Ascending aorta (tissue), 2 donors: ENCODE data around the gene CAPRIN2. TPM values are rescaled to one million over a fixed set of nuclear protein-coding genes. Genes with fewer than 3 reads are reported as not detected.
A peak's percentile ranks its signal among the peaks of the same experiment; 100 is the strongest.

ENCODE experiments used
- DNase-seq, 2 donors: peaks; one replicate each; pipeline ENCODE4 v3.0.0-alpha.2; 2019; ENCODE audit warnings: low spot score in 2 of 2
- H3K27ac ChIP-seq, 2 donors: fragments of 200-600 bp; sonication (generic); one replicate each; pipeline ENCODE4 v1.5.1; 2016 to 2017; ENCODE audit warnings: mild to moderate bottlenecking in 1 of 2
- H3K27me3 ChIP-seq: fragments of 200-600 bp; sonication (generic); one replicate; pipeline ENCODE4 v1.5.1; 2017
- H3K36me3 ChIP-seq, 2 donors: fragments of 200-600 bp; sonication (generic); one replicate each; pipeline ENCODE4 v1.5.1; 2016
- H3K4me1 ChIP-seq, 2 donors: fragments of 200-600 bp; sonication (generic); one replicate each; pipeline ENCODE4 v1.5.1; 2016 to 2017; ENCODE audit warnings: mild to moderate bottlenecking in 1 of 2
- H3K4me3 ChIP-seq, 2 donors: fragments of 200-600 bp; sonication (generic); one replicate each; pipeline ENCODE4 v1.5.1; 2016 to 2017; ENCODE audit warnings: mild to moderate bottlenecking in 1 of 2
- H3K9me3 ChIP-seq, 2 donors: fragments of 200-600 bp; sonication (generic); one replicate each; pipeline ENCODE4 v1.5.1; 2016
- intact Hi-C: fragments of 100-400 bp; cut with DNase I; formaldehyde crosslinking; loops from one replicate; pipeline ENCODE4 v1.15.1; 2023
- total RNA-seq: library from RNA; depleted of rRNA; stranded (reverse); fragments of >200 nt; gene quantifications from one replicate; pipeline ENCODE4 v1.1.0, GENCODE V29; 2016
- TF ChIP-seq, protein P1 (sequence below), 3 experiments: fragments of 200-600 bp in 2 of 3; fragments of 450-650 bp in 1 of 3; sonication (generic) in 2 of 3; IDR thresholded peaks; one replicate each; pipeline ENCODE4 v1.5.1; 2016 to 2019; ENCODE audit warnings: antibody characterized with exemption in 3 of 3, mild to moderate bottlenecking in 1 of 3, moderate library complexity in 1 of 3

CAPRIN2 gene
- total RNA-seq, 1 donor from 2014 or later = 20.6 TPM

DNA sequence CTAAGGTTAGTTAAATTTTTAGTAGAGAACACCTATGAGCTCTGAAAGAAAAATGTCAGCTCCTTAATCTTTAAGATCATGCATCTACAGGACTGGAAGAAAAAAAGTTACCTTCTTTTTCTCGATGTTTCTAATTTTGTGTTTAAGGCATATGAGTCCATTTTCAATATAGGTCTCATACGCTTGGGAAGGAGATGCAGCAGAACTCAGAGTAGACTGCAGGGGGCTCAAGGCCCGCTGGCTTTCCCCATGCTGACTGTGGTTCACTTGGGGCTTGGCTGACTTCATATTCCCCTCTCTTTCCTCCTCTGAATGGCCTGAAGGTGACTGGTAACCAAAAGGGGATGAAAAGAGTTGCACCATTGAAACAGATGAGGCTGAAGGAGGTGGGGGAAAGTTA, 1.5 kb downstream of the CAPRIN2 start:
- intact Hi-C loops = loop anchor here (5.0 to 10.0 kb wide), 3 partner anchors 322 to 971 kb away; partner anchors contain the start of genes DDX11, SINHCAF and TMTC1
- H3K27ac ChIP-seq = no peak overlapping the region
- no peaks in the 10 kb centered on the region for H3K27me3 ChIP-seq
- H3K4me1 ChIP-seq = peaks cover 0 to 6% of the 10 kb centered on the region in 2 donors
- DNase-seq = no peak
- H3K9me3 ChIP-seq = no peaks in the 10 kb centered on the region
- peak overlapping the region; percentile 87 to 100 for H3K4me3 ChIP-seq
- no peaks in the 10 kb centered on the region for H3K36me3 ChIP-seq
- TF ChIP-seq, protein P1, sequence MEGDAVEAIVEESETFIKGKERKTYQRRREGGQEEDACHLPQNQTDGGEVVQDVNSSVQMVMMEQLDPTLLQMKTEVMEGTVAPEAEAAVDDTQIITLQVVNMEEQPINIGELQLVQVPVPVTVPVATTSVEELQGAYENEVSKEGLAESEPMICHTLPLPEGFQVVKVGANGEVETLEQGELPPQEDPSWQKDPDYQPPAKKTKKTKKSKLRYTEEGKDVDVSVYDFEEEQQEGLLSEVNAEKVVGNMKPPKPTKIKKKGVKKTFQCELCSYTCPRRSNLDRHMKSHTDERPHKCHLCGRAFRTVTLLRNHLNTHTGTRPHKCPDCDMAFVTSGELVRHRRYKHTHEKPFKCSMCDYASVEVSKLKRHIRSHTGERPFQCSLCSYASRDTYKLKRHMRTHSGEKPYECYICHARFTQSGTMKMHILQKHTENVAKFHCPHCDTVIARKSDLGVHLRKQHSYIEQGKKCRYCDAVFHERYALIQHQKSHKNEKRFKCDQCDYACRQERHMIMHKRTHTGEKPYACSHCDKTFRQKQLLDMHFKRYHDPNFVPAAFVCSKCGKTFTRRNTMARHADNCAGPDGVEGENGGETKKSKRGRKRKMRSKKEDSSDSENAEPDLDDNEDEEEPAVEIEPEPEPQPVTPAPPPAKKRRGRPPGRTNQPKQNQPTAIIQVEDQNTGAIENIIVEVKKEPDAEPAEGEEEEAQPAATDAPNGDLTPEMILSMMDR (IDR thresholded peaks at IDR 0.05) = peak in 1 of 3 experiments; percentile 20

DNA sequence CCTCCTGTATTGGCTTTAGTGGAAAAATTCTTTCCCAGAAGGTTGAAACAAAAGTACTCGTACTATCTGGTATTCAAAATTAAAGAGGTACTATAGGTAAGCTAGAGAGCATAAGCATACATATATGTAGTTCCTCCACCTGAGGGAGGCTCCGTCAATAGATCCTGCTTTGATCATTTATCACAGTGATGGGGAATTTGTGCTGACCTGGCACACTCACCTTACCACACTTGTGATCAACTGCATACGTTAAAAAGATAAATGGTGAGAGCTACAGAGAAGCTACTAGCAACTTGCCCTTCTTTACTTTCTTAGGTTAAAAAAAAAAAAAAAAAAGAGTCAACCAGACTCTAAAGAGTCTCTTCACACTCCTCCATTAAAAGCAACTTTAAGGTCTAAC, 2.5 kb downstream of the CAPRIN2 start:
- Histone ChIP-seq H3K4me3 (no peak overlapping the region), H3K36me3 (peaks cover 1 to 4% of the 10 kb centered on the region in 2 donors), H3K4me1 (peaks cover 0 to 6% of the 10 kb centered on the region in 2 donors), H3K27me3 (no peaks in the 10 kb centered on the region), H3K9me3 (no peaks in the 10 kb centered on the region), H3K27ac (no peak overlapping the region)
- intact Hi-C loops = loop anchor here (5.0 to 10.0 kb wide), 3 partner anchors 323 to 970 kb away; partner anchors contain the start of genes DDX11, SINHCAF and TMTC1
- TF ChIP-seq, protein P1 (IDR thresholded peaks at IDR 0.05) = no peak
- DNase-seq = no peak

DNA sequence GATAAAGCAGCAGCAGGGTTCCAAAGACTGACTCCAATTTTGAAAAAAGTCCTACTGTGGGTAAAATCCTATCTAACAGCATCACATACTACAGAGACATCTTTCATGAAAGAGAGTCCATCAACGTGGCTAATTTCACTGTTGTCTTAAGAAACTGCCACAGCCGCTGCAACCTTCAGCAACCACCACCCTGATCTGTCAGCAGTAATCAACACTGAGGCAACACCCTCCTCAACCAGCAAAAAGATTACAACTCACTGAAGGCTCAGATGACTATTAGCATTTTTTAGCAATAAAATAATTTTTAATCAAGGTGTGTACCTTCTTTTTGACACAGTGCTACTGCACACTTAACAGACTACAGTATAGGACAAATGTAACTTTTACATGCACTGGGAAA, 6.6 kb downstream of the CAPRIN2 start:
- no peaks in the 10 kb centered on the region for H3K27me3 ChIP-seq
- intact Hi-C loops = no loop called here

DNA sequence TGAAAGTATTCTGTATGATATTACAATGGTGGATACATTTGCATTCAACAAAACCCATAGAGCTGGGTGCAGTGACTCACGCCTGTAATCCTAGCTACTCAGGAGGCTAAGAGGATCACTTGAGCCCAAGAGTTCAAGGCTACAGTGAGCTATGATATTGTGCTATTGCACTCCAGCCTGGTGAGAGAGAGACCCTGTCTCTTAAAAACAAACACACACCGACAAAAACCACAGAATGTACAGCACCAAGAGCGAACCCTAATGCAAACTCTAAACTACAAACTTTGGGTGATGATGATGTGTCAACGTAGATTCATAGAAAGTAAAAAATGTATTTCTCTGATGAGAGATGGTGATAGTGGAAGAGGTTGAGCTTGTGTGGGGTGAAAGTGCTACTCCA, 8.6 kb downstream of the CAPRIN2 start:
- Histone ChIP-seq H3K4me3 (no peak overlapping the region), H3K36me3 (peaks cover 11 to 13% of the 10 kb centered on the region in 2 donors), H3K4me1 (no peaks in the 10 kb centered on the region), H3K27ac (no peak overlapping the region), H3K27me3 (no peaks in the 10 kb centered on the region), H3K9me3 (no peaks in the 10 kb centered on the region)
- TF ChIP-seq, protein P1 (IDR thresholded peaks at IDR 0.05) = no peak
- DNase-seq = no peak
- intact Hi-C loops = no loop called here

More for the DNA sequence above, 6.6 kb downstream of the CAPRIN2 start:
- Histone ChIP-seq H3K9me3 (no peaks in the 10 kb centered on the region), H3K4me1 (peaks cover 0 to under 1% of the 10 kb centered on the region in 2 donors), H3K27ac (no peak overlapping the region), H3K4me3 (no peak overlapping the region), H3K36me3 (peaks cover 11 to 13% of the 10 kb centered on the region in 2 donors)
- TF ChIP-seq, protein P1 (IDR thresholded peaks at IDR 0.05) = no peak
- no peak for DNase-seq

DNA sequence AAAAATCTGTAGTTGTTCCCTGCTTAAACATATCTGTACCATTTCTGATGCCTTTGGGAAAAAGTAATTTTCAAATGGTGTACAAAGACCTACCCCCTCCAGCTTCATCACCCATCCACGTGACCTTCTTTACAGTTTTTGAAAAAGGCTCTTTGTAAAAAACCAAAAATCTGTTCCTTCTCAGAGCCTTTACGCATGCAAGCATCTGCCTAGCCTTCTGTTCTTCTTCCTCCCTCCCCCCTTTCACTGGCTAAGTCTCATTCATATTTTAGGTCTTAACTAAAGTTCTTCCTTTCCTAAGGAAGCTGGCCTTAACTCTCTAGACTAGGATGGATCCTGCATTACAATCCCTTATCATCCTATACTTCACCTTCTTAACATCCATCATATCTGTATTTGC, 10.4 kb downstream of the CAPRIN2 start:
- no peaks in the 10 kb centered on the region for H3K9me3 ChIP-seq
- TF ChIP-seq, protein P1 (IDR thresholded peaks at IDR 0.05) = no peak
- DNase-seq = no peak
- no peak overlapping the region for H3K27ac ChIP-seq
- H3K36me3 ChIP-seq = peaks cover 11 to 25% of the 10 kb centered on the region in 2 donors
- H3K4me1 ChIP-seq = no peaks in the 10 kb centered on the region
- H3K4me3 ChIP-seq = no peak overlapping the region
- intact Hi-C loops = no loop called here
- H3K27me3 ChIP-seq = no peaks in the 10 kb centered on the region

DNA sequence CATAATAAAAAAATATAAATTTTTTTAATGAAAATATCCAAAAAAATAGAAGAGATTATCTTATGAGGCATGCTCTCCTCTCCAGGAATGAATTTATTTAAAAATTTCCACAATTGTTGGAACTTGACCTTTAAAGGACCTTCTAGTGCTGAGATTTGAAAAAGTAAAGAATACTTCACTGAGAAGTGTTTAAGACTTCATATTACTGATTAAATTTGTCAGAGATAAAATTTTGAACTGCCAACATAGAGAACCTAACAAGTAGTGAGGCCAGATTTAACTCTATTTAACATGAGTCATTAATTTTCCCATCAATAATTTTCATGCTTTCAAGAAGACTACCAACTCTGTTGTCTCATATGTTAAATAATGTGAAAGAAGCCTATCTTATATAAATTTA, 14.5 kb downstream of the CAPRIN2 start:
- TF ChIP-seq, protein P1 (IDR thresholded peaks at IDR 0.05) = no peak
- no peaks in the 10 kb centered on the region for H3K9me3 ChIP-seq
- H3K4me1 ChIP-seq = no peaks in the 10 kb centered on the region
- intact Hi-C loops = no loop called here
- H3K4me3 ChIP-seq = no peak overlapping the region
- H3K36me3 ChIP-seq = peaks cover 0 to 35% of the 10 kb centered on the region in 2 donors
- no peak overlapping the region for H3K27ac ChIP-seq
- no peaks in the 10 kb centered on the region for H3K27me3 ChIP-seq
- no peak for DNase-seq
